ENCODE data around the gene MROH9. TPM values are rescaled to one million over a fixed set of nuclear protein-coding genes. Genes with fewer than 3 reads are reported as not detected.

MROH9 gene

Small RNA genes within 50 kb of the gene (small RNA-seq; reads per million reads assigned to genes)
- not detected for gene MIR1295A (ENCODE audit: low read depth)
